ENCODE measurements around the gene LMOD3. TPM values are rescaled to one million over a fixed set of nuclear protein-coding genes. Genes with fewer than 3 reads are reported as not detected.

The LMOD3 gene
- polyA plus RNA-seq, 3 donors = not detected

DNA sequence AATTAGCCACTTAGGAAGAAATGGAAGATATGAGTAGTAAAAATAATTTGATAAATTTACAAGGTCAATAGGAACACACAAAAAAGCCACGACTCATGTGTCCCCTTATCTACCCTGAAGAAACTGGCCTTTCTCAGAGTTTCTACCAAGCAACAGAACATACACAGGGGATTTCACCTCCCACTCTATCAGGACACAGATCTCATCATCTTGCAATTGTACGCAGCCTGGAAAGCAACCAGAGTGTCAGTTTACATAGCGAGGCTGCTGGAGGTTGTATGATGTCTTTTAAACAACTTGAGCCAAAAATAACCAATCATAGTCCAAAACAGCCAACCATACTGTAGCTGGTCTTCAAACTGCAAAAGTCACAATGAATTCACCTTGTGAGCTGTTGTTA lies 19.7 kb upstream of the LMOD3 start:
- Mint-ChIP-seq H3K36me3 (no peaks in the 10 kb centered on the region), H3K9me3 (no peaks in the 10 kb centered on the region), H3K4me1 (peaks cover 5% of the 10 kb centered on the region), H3K27ac (no peak overlapping the region), H3K4me3 (no peak overlapping the region), H3K27me3 (ENCODE audit: low read depth in 3 of 3) (peaks cover 3 to 6% (median 3%) of the 10 kb centered on the region in 3 donors)
- 100% methylated on average over 1 of the region's 3 CpGs for WGBS (ENCODE audit: insufficient coverage)
- Histone ChIP-seq H3K36me3 (replicated peaks in 1 of 2; ENCODE audit: control insufficient read depth in 1 of 2, insufficient read depth in 2 of 2, low read length in 2 of 2) (no peaks in the 10 kb centered on the region), H3K9ac (ENCODE audit: insufficient read depth, low read length, poor library complexity, severe bottlenecking) (no peak overlapping the region), H3K4me2 (replicated peaks; ENCODE audit: extremely low read depth, low read length, poor library complexity, severe bottlenecking) (no peak overlapping the region), H3K27me3 (ENCODE audit: control insufficient read depth in 2 of 2, insufficient read depth in 2 of 2, low read length in 2 of 2) (no peaks in the 10 kb centered on the region), H3K4me3 (replicated peaks in 1 of 3; ENCODE audit: low read depth in 2 of 3, low read length in 3 of 3) (no peak overlapping the region), H3K79me2 (ENCODE audit: insufficient read depth, low read length) (no peaks in the 10 kb centered on the region), H2AFZ (ENCODE audit: insufficient read depth, low read depth, low read length, poor library complexity, severe bottlenecking) (no peak overlapping the region), H4K20me1 (ENCODE audit: insufficient read depth, low read length) (no peaks in the 10 kb centered on the region), H3K27ac (ENCODE audit: low read depth in 1 of 2, low read length in 2 of 2) (no peak overlapping the region), H3K9me3 (replicated peaks in 1 of 2; ENCODE audit: control insufficient read depth in 1 of 2, insufficient read depth in 1 of 2, low read length in 2 of 2) (no peaks in the 10 kb centered on the region), H3K4me1 (ENCODE audit: control insufficient read depth in 1 of 2, insufficient read depth in 2 of 2, low read length in 2 of 2) (no peaks in the 10 kb centered on the region)
- DNase-seq = no peak
- intact Hi-C loops (cut with micrococcal nuclease) = no loop called here
- TF ChIP-seq, protein P1, sequence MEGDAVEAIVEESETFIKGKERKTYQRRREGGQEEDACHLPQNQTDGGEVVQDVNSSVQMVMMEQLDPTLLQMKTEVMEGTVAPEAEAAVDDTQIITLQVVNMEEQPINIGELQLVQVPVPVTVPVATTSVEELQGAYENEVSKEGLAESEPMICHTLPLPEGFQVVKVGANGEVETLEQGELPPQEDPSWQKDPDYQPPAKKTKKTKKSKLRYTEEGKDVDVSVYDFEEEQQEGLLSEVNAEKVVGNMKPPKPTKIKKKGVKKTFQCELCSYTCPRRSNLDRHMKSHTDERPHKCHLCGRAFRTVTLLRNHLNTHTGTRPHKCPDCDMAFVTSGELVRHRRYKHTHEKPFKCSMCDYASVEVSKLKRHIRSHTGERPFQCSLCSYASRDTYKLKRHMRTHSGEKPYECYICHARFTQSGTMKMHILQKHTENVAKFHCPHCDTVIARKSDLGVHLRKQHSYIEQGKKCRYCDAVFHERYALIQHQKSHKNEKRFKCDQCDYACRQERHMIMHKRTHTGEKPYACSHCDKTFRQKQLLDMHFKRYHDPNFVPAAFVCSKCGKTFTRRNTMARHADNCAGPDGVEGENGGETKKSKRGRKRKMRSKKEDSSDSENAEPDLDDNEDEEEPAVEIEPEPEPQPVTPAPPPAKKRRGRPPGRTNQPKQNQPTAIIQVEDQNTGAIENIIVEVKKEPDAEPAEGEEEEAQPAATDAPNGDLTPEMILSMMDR (IDR thresholded peaks at IDR 0.05) = no peak

DNA sequence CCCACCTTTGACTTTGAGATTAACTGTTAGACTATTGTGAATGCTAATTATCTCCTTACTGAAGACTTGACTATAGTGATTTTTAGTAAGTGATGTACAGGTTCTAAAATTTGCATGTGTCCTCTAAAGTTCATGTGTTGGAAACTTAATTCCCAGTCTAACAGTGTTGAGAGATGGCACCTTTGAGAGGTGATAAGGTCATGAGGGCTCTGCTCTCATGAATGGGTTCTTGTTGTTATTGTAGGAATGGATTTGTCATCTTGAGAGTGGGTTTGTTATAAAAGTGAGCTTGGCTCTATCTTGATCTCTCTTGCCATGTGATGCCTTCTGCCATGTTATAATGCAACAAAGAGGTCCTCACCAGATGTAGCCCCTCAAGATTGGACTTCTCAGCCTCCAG lies 18.9 kb upstream of the LMOD3 start:
- intact Hi-C loops (cut with micrococcal nuclease) = no loop called here
- Histone ChIP-seq H3K27me3 (ENCODE audit: control insufficient read depth in 2 of 2, insufficient read depth in 2 of 2, low read length in 2 of 2) (no peaks in the 10 kb centered on the region), H3K4me2 (replicated peaks; ENCODE audit: extremely low read depth, low read length, poor library complexity, severe bottlenecking) (no peak overlapping the region), H3K9me3 (replicated peaks in 1 of 2; ENCODE audit: control insufficient read depth in 1 of 2, insufficient read depth in 1 of 2, low read length in 2 of 2) (no peaks in the 10 kb centered on the region), H3K4me3 (replicated peaks in 1 of 3; ENCODE audit: low read depth in 2 of 3, low read length in 3 of 3) (no peak overlapping the region), H3K79me2 (ENCODE audit: insufficient read depth, low read length) (no peaks in the 10 kb centered on the region), H2AFZ (ENCODE audit: insufficient read depth, low read depth, low read length, poor library complexity, severe bottlenecking) (no peak overlapping the region), H3K27ac (ENCODE audit: low read depth in 1 of 2, low read length in 2 of 2) (no peak overlapping the region), H3K4me1 (ENCODE audit: control insufficient read depth in 1 of 2, insufficient read depth in 2 of 2, low read length in 2 of 2) (no peaks in the 10 kb centered on the region), H3K36me3 (replicated peaks in 1 of 2; ENCODE audit: control insufficient read depth in 1 of 2, insufficient read depth in 2 of 2, low read length in 2 of 2) (no peaks in the 10 kb centered on the region), H3K9ac (ENCODE audit: insufficient read depth, low read length, poor library complexity, severe bottlenecking) (no peak overlapping the region), H4K20me1 (ENCODE audit: insufficient read depth, low read length) (no peaks in the 10 kb centered on the region)
- Mint-ChIP-seq H3K27me3 (ENCODE audit: low read depth in 3 of 3) (peaks cover 3 to 6% (median 3%) of the 10 kb centered on the region in 3 donors), H3K4me1 (peaks cover 5% of the 10 kb centered on the region), H3K9me3 (no peaks in the 10 kb centered on the region), H3K36me3 (no peaks in the 10 kb centered on the region), H3K4me3 (no peak overlapping the region), H3K27ac (no peak overlapping the region)
- DNase-seq = no peak
- TF ChIP-seq, protein P1 (IDR thresholded peaks at IDR 0.05) = no peak
